Esophagus squamous epithelium (tissue), 4 donors: Measurements from ENCODE around the gene RAB11B.

Experiments
- CTCF ChIP-seq, 6 experiments: fragments of 450-650 bp in 4 of 6; fragments of 200-600 bp in 2 of 6; sonication (generic) in 2 of 6; IDR thresholded peaks; one replicate each; pipeline ENCODE4 v1.5.1; 2016 to 2019; ENCODE audit warnings: antibody characterized with exemption in 6 of 6, mild to moderate bottlenecking in 4 of 6, moderate library complexity in 4 of 6
- POLR2A ChIP-seq, 4 donors: fragments of 450-650 bp; IDR thresholded peaks; one replicate each; pipeline ENCODE4 v1.6.1; 2017; ENCODE audit warnings: antibody characterized with exemption in 4 of 4, mild to moderate bottlenecking in 4 of 4, moderate library complexity in 3 of 4

- no peak for TF ChIP-seq CTCF (IDR thresholded peaks at IDR 0.05)
- TF ChIP-seq POLR2A (IDR thresholded peaks at IDR 0.05), result no peak
Observed at GRCh38 chr19:8358948-8359347, 31.2 kb upstream of the RAB11B start.
